Measurements from ENCODE around the gene IL21R.

IL21R gene

DNA sequence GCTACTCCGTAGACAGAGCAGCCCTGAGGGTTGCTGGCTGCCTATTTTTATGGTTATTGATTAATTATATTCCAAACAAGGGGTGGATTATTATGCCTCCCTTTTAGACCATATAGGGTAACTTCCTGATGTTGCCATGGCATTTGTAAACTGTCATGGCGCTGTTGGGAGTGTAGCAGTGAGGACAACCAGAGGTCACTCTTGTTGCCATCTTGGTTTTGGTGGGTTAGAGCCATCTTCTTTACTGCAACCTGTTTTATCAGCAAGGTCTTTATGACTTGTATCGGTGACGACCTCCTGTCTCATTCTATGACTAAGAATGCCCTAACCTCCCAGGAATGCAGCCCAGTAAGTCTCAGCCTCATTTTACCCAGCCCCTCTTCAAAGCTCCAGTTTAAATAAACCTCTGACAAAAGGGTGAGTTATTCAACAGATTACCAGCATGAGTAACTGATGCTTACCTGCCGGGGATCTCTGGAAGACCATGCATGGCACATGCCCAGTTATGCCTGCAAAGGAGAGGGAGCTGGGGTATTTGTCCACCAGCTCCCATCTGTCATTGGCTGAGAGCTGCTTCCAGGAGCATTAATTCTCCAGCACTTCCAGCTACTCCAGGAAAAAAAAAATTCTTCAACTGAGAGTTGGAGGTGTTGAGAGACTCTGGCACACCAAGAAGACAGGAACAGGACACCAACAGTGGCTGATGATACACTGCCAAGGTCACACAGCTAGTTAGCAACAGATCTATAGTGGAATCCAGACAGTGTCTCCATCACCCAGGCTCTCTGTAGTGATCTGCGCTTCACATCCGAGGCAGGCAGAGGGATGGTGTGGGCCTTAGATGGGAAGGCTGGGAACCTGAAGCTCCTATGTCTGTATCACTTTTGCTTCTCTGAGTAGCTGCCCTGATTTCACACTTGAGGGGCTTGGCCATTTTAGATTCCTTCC lies 36.6 kb upstream of the IL21R start:
- no peak overlapping the region for H3K27ac ChIP-seq (ENCODE audit: low read depth, low read length)
- no peaks in the 10 kb centered on the region for H3K9me3 ChIP-seq (ENCODE audit: low read length)

DNA sequence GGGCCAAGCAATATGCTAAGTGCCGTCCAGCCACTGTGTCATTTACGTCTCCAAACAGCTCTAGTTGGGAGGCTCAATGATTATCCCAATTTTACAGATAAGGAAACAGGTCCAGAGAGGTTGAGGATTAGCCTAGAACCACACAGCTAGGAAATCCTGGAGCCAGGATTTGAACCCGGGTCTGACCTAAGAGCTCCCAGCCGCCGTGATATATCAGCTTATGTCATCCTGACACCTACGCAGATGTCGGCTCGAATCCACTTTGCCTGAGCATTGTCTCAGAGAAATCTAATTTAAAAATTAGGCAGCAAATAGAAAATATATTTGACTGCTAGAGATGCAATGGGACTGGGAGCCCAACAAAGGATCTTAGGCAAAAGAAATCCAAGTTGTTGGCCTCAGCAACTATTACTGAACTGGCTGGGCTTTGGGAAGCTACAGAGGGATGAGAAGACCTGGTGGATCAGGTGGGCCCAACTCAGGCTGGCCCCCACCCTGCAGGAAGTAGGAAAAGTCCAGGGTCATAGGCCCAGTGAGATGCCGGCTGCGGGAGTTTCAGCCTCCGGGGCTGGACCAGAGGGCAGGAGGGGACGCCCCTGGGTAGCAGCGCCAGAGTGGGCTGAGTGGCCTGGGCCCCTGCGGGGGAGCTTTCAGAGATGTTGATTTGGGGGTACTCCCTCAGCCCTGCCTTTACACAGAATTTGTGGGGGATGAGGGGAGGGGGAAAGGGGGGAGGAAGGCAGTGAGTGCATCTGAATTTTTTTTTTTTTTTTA lies 35.1 kb upstream of the IL21R start:
- Histone ChIP-seq H3K27ac (ENCODE audit: low read depth, low read length) (peak overlapping the region; percentile 19), H3K4me3 (ENCODE audit: low read depth in 1 of 2, low read length in 2 of 2) (no peak overlapping the region), H3K36me3 (ENCODE audit: insufficient read depth, low read length) (peaks cover 20% of the 10 kb centered on the region), H3K9ac (ENCODE audit: low read length) (no peak overlapping the region), H3K9me3 (ENCODE audit: low read length) (no peaks in the 10 kb centered on the region), H3K4me1 (ENCODE audit: insufficient read depth, low read length) (peaks cover 10% of the 10 kb centered on the region), H3K27me3 (ENCODE audit: control insufficient read depth in 1 of 2, insufficient read depth in 2 of 2, low read length in 2 of 2) (no peaks in the 10 kb centered on the region)

More for the DNA sequence above, 36.6 kb upstream of the IL21R start:
- Histone ChIP-seq H3K4me3 (ENCODE audit: low read depth in 1 of 2, low read length in 2 of 2) (no peak overlapping the region), H3K9ac (ENCODE audit: low read length) (no peak overlapping the region), H3K27me3 (ENCODE audit: control insufficient read depth in 1 of 2, insufficient read depth in 2 of 2, low read length in 2 of 2) (no peaks in the 10 kb centered on the region), H3K36me3 (ENCODE audit: insufficient read depth, low read length) (peaks cover 34% of the 10 kb centered on the region), H3K4me1 (ENCODE audit: insufficient read depth, low read length) (peaks cover 10% of the 10 kb centered on the region)

DNA sequence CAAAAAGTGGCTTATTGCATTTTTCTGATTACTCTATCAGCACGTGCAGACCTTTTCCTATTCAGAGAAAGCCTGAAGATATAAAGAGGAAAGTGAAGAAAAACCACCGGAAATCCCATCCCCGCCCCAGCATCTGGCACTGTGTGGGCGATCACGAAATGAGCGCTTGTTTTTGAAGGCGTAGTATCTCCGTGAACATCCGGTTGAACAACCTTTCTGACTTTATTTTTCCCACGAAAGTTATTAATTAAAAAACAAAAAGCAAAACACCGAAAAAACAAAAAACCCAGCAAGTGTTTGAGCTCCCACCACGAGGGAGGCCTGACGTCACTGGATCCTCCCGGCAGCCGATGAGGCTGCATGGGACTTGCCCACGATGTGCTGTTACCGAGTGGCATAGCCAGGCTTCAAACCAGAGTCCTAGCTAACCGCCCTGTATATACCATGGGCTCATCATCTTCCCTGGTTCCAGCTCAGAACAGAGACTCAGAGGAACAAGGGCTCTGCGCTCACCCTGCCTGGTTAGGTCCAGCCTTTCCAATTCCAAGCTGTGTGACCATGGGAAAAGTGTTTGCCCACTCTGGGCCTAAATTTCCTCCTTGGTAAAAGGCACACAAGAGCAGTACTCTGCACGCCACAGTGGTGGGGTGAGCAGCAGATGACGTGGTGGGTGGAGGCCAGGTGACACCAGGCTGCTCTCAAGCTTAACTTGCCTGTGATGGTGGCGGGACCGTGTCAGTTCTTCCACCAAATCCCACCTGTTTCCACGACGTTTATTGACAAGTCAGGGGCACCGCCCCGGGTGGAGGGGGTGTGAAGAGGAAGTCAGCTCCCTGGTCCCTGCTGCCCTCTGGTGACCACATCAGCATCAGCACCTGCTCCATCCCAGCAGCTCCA lies 34.3 kb upstream of the IL21R start:
- Histone ChIP-seq H3K36me3 (ENCODE audit: insufficient read depth, low read length) (peaks cover 11% of the 10 kb centered on the region), H3K9ac (ENCODE audit: low read length) (no peak overlapping the region), H3K27me3 (ENCODE audit: control insufficient read depth in 1 of 2, insufficient read depth in 2 of 2, low read length in 2 of 2) (no peaks in the 10 kb centered on the region), H3K27ac (ENCODE audit: low read depth, low read length) (no peak overlapping the region), H3K9me3 (ENCODE audit: low read length) (no peaks in the 10 kb centered on the region), H3K4me3 (ENCODE audit: low read depth in 1 of 2, low read length in 2 of 2) (peak overlapping the region in 1 of 2 donors; percentile 43), H3K4me1 (ENCODE audit: insufficient read depth, low read length) (peaks cover 10% of the 10 kb centered on the region)

DNA sequence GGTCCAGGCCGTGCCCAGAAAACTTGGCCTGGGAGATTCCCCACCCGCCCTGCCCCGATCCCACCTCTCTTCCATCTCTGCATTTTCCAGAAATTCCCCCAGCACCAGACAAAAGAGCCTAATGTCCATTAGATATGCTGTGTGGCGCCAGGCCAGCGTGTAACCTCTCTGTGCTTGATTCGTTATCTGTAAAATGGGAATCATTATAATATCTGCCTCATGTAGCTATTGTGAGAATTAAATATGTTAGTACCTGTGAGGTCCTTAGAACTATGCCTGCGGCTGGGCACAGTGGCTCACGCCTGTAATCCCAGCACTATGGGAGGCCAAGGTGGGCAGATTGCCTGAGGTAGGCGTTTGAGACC lies 33.6 kb upstream of the IL21R start:
- peaks cover 5% of the 10 kb centered on the region for H3K36me3 ChIP-seq (ENCODE audit: insufficient read depth, low read length)
- no peak overlapping the region for H3K9ac ChIP-seq (ENCODE audit: low read length)
- H3K4me1 ChIP-seq (ENCODE audit: insufficient read depth, low read length), result peaks cover 10% of the 10 kb centered on the region
- H3K9me3 ChIP-seq (ENCODE audit: low read length), result no peaks in the 10 kb centered on the region
- H3K27ac ChIP-seq (ENCODE audit: low read depth, low read length), result no peak overlapping the region
- H3K4me3 ChIP-seq (ENCODE audit: low read depth in 1 of 2, low read length in 2 of 2), result no peak overlapping the region
- no peaks in the 10 kb centered on the region for H3K27me3 ChIP-seq (ENCODE audit: control insufficient read depth in 1 of 2, insufficient read depth in 2 of 2, low read length in 2 of 2)

DNA sequence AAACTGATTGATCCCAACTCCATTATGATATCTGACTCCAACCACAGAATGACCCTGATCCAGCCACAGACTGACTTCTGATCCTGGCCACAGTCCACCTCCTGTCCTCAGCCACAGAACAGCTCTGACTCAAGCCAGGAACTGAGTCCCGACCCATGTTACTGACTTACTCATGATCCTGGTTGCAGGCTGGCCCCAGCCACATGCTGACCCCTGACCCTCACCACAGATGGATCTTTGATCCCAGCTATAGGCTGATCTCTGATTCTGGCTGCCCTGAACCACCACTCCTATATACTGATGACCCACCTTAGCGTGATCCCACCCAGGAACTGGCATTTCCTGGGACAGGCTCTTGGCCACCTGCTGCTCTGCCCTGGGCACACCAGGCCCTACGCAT lies 32.2 kb upstream of the IL21R start:
- H3K27me3 ChIP-seq (ENCODE audit: control insufficient read depth in 1 of 2, insufficient read depth in 2 of 2, low read length in 2 of 2), result no peaks in the 10 kb centered on the region
- peaks cover 6% of the 10 kb centered on the region for H3K4me1 ChIP-seq (ENCODE audit: insufficient read depth, low read length)
- no peak overlapping the region for H3K27ac ChIP-seq (ENCODE audit: low read depth, low read length)
- no peaks in the 10 kb centered on the region for H3K36me3 ChIP-seq (ENCODE audit: insufficient read depth, low read length)
- H3K4me3 ChIP-seq (ENCODE audit: low read depth in 1 of 2, low read length in 2 of 2), result no peak overlapping the region
- H3K9me3 ChIP-seq (ENCODE audit: low read length), result no peaks in the 10 kb centered on the region
- no peak overlapping the region for H3K9ac ChIP-seq (ENCODE audit: low read length)

DNA sequence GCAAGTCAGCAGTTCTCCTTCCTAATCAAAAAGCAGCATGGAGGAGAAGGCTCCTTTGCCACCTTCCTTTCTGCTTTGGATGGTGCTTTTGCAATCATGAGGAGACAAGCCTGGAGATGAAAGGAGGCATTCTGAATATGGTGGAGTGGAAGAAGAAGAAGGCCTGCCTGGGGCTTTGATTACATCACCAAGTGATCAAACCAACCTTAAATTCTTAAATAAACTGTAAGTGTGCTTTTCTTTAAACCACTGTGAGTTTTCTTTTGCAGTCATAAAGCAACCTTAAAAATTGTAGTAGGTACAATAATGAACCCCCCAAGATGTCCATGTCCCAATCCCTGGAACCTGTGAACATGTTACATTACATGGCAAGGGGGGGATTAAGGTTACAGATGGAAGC lies 31.7 kb upstream of the IL21R start:
- H3K4me3 ChIP-seq (ENCODE audit: low read depth in 1 of 2, low read length in 2 of 2), result no peak overlapping the region
- no peak overlapping the region for H3K9ac ChIP-seq (ENCODE audit: low read length)
- no peaks in the 10 kb centered on the region for H3K36me3 ChIP-seq (ENCODE audit: insufficient read depth, low read length)
- H3K4me1 ChIP-seq (ENCODE audit: insufficient read depth, low read length), result peaks cover 6% of the 10 kb centered on the region
- no peaks in the 10 kb centered on the region for H3K27me3 ChIP-seq (ENCODE audit: control insufficient read depth in 1 of 2, insufficient read depth in 2 of 2, low read length in 2 of 2)
- no peak overlapping the region for H3K27ac ChIP-seq (ENCODE audit: low read depth, low read length)
- H3K9me3 ChIP-seq (ENCODE audit: low read length), result no peaks in the 10 kb centered on the region

DNA sequence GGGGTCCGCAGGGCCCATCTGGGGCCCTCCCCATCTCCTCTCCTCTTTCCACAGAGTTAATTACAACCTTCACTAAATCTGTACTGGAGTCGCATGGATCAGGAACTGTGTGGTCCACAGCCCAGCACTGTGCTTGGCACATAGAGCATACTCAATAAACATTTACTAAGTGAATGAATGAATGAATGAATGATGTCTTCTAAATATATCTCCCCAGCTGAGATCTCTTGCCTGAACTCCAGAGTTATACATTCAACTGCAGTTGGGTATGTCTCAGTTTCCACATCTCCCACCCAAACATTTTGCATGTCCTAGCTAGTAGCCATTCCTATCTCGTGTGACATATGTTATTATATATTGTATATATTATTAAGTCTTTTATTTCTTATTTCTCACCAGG lies 28.7 kb upstream of the IL21R start:
- no peaks in the 10 kb centered on the region for H3K27me3 ChIP-seq (ENCODE audit: control insufficient read depth in 1 of 2, insufficient read depth in 2 of 2, low read length in 2 of 2)
- no peak overlapping the region for H3K4me3 ChIP-seq (ENCODE audit: low read depth in 1 of 2, low read length in 2 of 2)
- H3K9me3 ChIP-seq (ENCODE audit: low read length), result no peaks in the 10 kb centered on the region
- no peak overlapping the region for H3K9ac ChIP-seq (ENCODE audit: low read length)
- no peaks in the 10 kb centered on the region for H3K36me3 ChIP-seq (ENCODE audit: insufficient read depth, low read length)
- no peak overlapping the region for H3K27ac ChIP-seq (ENCODE audit: low read depth, low read length)
- H3K4me1 ChIP-seq (ENCODE audit: insufficient read depth, low read length), result no peaks in the 10 kb centered on the region

DNA sequence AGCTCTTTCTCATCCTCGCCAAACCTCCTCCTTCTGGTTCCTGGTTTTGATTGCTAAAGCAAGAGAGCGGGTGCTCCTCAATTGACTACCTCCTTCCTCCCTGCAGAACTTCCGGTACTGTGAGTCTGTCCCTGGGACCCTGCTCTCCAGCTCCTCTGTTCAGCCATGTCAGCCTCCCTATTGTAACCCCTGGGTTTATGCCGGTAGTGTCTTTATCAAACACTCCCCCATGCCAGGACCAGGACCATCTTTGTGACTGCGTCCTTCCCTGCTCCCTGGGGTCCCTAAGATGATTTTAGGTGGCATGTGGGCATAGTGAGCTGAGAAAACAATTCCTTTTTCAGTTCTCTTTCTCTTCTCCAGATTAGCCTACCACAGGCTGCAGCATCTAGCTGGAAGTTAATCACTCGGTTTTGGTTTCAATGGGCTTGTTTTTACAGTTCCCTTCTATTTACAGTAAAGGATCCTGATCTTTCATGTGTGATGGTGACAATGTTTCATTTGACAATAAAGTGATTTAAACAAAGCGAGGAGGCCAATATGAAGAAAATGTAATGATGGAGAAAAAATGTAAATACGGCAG lies 27.7 kb upstream of the IL21R start:
- Histone ChIP-seq H3K27ac (ENCODE audit: low read depth, low read length) (no peak overlapping the region), H3K27me3 (ENCODE audit: control insufficient read depth in 1 of 2, insufficient read depth in 2 of 2, low read length in 2 of 2) (no peaks in the 10 kb centered on the region), H3K9ac (ENCODE audit: low read length) (no peak overlapping the region), H3K9me3 (ENCODE audit: low read length) (no peaks in the 10 kb centered on the region), H3K36me3 (ENCODE audit: insufficient read depth, low read length) (no peaks in the 10 kb centered on the region), H3K4me3 (ENCODE audit: low read depth in 1 of 2, low read length in 2 of 2) (no peak overlapping the region), H3K4me1 (ENCODE audit: insufficient read depth, low read length) (no peaks in the 10 kb centered on the region)

DNA sequence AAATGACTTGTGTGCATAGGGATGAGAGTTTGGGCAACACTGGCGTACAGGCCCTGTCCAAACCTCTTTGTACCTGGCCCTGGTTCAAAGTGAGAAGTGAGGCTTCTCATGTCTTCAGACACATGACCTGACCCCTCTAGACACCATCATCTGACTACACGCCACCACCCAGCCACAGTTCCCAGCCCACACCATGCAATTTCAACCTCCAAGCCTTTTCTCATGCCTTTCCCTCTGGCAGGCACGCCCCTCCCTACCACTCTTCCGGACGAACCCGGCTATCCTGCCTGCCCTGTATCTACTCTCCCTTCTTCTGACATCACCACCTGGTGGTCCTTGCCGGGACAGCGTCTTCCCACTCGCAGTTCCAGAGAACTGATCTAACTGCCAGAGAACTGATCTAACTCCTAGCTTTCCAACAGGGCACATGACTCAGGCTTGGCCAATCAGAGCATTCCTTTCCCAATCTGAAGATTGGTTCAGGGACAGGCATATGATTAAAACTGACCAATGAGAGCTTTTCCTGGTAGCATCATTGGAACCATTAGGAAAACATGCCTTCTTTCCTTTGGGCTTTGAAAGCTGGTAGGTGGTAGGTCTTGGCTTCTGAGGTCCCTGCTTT lies 27.1 kb upstream of the IL21R start:
- Histone ChIP-seq H3K27me3 (ENCODE audit: control insufficient read depth in 1 of 2, insufficient read depth in 2 of 2, low read length in 2 of 2) (no peaks in the 10 kb centered on the region), H3K4me1 (ENCODE audit: insufficient read depth, low read length) (no peaks in the 10 kb centered on the region), H3K4me3 (ENCODE audit: low read depth in 1 of 2, low read length in 2 of 2) (no peak overlapping the region), H3K36me3 (ENCODE audit: insufficient read depth, low read length) (no peaks in the 10 kb centered on the region), H3K27ac (ENCODE audit: low read depth, low read length) (no peak overlapping the region), H3K9ac (ENCODE audit: low read length) (no peak overlapping the region), H3K9me3 (ENCODE audit: low read length) (no peaks in the 10 kb centered on the region)

DNA sequence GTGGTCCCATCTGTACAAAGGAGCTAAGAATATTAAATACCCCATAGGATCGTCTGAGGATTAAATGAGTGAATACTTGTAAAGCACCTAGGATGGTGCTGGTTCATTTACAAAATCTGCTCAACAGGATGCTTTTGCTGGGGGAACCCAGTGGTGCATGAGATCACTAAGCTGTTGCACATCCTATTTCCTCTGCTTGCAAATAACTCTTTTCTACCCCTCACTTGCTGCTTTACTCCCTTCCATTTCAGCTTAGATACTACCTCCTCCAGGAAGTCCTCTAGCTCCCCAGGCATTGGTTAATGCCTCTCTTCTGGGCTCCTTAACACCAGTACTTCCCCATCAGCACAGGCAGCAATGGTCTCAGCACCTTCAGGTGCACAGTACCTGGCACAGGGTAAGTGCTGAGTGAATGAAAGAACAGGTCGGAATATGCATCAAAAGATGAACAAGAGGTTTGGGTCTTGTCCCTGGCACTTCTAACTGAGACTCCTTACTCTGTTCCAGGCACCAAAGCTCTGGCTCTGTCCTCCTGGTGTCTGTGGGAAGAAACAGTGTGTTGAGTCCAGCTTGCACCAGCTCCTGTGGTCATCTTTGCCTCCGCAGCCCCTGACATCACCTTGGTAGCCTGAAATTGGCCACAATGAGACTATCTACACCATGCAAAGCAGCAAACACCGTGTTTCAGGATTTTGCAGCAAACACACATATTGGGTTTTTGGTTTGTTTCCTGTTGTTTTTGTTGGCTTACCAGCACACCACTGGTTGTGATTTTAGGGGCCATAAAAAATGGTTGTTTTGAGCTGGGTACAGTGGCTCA lies 24.1 kb upstream of the IL21R start:
- no peaks in the 10 kb centered on the region for H3K36me3 ChIP-seq (ENCODE audit: insufficient read depth, low read length)
- no peaks in the 10 kb centered on the region for H3K9me3 ChIP-seq (ENCODE audit: low read length)
- H3K27ac ChIP-seq (ENCODE audit: low read depth, low read length), result no peak overlapping the region
- no peak overlapping the region for H3K9ac ChIP-seq (ENCODE audit: low read length)
- no peaks in the 10 kb centered on the region for H3K4me1 ChIP-seq (ENCODE audit: insufficient read depth, low read length)
- H3K27me3 ChIP-seq (ENCODE audit: control insufficient read depth in 1 of 2, insufficient read depth in 2 of 2, low read length in 2 of 2), result no peaks in the 10 kb centered on the region
- H3K4me3 ChIP-seq (ENCODE audit: low read depth in 1 of 2, low read length in 2 of 2), result no peak overlapping the region

Data from muscle layer of colon (tissue), 2 donors.